ENCODE measurements around the gene PARD3.
"Not testable (repeated sequence)": the region's sequence is repeated elsewhere in the genome, so short reads cannot be mapped to it uniquely, and the experiment has no call there.

The PARD3 gene

DNA sequence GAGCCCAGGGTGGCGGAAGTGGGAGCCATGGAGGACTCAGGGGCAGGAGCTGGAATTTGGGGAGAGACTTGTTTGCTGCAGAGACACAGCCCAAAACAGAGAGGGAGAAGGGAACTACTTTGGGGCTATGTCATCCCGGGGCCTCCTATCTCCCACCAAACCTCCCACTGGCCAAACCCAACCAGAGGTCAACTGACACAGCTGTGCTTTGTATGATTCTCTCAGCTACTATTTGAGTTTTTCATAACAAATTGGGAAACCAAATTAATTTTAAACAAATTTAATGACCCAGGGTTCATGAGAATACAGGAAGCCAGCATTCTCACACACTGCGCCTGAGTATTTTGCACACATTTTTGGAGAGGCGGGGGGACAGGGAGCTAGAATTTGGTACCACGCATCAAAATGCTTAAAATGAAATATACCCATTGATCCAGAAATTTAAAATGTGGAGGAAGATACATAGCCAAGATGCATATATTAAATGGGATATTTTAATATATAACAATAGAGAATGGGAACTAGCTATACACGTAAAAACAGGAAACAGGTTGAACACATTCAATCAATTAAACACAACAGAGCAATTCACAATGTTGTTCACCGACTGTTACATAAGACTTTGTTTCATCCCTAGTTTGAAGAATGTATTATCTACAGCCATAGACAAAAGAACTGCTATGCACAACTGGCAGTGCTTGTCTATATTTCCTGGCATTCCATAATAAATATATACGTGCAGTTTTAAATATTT, 105.3 kb downstream of the PARD3 start:
- DNase-seq: no peak

DNA sequence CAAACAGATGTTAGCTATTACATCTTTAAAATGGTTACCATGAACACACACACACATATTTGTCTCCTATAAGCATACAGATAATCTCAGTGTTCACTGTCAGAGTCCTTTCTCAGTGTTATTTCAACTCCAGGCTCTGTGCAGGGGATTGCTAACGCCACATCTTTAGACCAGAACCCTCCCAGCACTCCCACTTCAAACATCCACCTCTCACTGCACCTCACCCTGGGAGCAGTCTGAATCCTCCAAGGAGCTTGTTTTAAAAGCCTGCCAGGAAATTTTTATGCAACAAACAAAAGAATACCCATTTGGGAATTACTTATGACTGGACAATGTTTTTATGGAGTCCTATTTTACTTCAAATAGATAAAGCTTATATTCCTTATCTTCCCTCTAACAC, 107.4 kb downstream of the PARD3 start:
- DNase-seq: no peak

GRCh38 chr10:34706992-34707391, 108.1 kb downstream of the PARD3 start:
- not testable (repeated sequence) for DNase-seq

DNA sequence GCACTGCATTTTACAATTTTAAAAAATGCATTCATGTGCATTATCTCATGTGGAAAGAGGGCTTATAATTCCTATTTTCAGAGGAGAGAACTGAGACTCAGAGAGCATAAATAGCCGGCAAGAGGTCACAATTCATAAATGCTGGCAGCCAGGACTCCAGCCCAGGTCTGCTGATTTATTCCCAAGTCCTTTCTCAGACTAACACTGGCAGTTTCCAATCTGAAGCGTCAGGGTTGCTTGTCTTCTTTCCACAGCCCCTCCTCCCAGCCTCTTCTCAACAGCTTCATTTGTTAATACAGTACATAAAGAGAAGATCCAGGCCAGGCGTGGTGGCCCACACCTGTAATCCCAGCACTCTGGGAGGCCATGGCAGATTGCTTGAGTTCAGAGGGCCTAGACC, 108.9 kb downstream of the PARD3 start:
- no peak for DNase-seq

DNA sequence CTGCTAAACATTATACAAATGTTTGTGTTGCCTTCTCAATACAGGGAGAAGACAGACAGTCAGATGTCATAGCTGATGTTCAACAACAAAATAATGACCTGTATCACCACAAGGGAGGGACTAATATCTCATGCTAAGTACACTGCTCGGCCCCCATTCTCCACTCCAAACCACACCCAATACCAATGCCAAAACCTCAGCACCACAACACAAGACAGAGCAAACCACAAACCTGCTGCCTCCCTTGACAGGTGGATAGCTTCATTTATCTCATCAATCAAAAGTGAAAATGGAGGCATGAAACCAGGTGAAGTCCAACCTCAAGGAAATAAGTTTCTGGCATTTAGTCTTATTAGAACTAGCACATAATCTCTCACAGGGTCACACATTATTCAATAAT, 109.5 kb downstream of the PARD3 start:
- no peak for DNase-seq

DNA sequence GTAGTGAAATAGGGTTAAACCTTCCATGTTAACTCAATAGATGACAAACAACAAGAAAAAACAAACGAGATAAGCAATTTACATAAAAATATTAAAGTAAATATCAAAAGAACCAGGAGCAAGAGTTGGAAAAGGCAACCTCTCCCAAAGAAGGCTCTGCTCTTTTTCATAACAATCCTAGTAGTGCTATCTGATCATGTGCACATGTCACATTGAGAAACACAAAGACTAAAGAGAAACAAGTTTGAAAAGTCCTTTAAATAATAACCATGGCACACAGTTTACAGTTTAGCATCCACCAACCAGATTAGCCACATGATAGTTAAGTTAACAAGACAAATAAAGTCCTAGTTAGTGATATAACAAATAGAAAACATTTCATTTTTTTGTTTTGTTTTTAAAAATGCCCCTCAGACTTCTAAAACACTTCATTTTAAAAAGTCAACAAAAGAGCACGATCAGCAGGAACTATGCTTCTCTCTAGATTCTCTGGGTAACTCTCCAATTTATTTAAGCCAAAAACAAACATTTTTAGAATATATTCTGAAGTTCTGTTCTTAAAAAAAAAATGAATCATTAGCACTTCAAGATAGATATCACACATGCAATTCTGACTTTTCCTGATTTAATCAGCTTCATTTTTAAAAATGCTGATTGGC, 110.4 kb downstream of the PARD3 start:
- no peak for DNase-seq

GRCh38 chr10:34702982-34703381, 112.1 kb downstream of the PARD3 start:
- DNase-seq: no peak

DNA sequence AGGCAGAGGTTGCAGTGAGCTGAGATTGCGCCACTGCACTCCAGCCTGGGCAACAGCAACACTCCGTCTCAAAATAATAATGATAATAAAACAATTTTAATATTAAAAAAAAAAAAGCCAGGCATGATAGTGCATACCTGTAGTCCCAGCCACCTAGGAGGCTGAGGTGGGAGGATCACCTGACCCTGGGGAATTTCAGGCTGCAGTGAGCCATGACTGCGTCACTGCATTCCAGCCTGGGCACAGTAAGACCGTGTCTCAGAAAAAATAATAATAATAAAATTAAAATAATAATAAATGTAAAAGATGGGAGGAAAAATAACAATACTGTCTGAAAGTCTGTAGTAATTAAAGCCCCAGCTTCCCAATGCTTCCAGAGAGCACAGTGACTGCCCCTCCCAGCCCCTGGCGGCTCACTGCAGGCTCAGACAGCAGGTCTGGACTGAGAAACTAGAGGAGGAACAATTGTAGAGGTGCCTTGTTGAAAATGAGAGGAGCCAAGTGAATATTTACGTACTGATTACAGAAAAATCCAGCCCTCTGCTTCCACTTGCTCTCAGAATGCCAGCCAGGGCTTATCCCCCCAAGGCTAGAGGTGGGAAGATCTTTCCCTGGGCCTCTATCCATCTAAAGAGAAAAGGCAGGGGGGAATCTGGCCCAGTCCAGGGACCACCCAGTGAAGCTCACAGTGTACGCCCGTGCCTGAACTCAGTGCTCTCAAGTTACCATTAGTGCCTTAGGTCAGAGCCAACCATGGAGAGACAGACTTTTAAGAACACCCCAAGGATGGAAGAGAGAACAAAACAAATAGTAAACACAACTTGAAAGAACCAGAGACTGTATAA, 112.8 kb downstream of the PARD3 start:
- no peak for DNase-seq

DNA sequence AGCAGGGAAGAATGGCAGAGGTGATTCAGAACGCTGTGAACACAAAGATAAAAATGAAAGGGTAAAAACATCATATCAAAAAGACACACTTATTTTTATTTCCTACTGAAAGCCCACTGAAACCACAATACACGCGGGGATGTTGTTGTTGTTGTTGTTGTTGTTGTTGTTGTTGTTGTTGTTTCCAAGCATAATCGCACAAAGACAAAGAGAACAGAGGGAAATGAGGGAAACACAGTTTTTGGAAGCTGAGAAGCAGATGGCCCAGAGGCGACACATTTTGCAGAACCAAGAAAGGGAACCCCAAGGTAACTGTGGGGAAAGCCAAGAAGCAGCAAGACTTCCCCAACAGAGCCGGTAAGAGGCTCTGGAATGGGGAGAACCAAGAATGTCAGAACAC, 113.9 kb downstream of the PARD3 start:
- no peak for DNase-seq

GRCh38 chr10:34700752-34701151, 114.3 kb downstream of the PARD3 start:
- not testable (repeated sequence) for DNase-seq

GRCh38 chr10:34699904-34700517, 115.1 kb downstream of the PARD3 start:
- DNase-seq: no peak

DNA sequence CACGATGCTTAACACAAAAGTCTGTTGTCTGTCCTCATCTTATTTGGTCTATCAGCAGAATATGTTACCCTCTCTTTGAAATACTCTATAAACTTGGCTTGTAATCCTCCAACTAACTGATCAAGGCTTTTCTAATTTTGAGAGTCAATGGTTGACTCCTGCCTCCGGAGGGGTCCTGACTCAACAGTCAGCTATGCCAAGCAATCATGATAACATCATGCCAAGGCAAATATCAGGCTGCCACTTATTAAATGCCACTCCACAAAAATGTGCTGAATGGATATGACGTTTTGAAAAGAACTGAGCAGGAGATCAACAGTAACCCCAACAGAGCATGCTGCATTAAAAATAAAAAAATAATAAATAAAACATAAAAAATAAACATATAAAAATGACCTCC, 116.1 kb downstream of the PARD3 start:
- no peak for DNase-seq

GRCh38 chr10:34698248-34698831, 116.8 kb downstream of the PARD3 start:
- DNase-seq: no peak

DNA sequence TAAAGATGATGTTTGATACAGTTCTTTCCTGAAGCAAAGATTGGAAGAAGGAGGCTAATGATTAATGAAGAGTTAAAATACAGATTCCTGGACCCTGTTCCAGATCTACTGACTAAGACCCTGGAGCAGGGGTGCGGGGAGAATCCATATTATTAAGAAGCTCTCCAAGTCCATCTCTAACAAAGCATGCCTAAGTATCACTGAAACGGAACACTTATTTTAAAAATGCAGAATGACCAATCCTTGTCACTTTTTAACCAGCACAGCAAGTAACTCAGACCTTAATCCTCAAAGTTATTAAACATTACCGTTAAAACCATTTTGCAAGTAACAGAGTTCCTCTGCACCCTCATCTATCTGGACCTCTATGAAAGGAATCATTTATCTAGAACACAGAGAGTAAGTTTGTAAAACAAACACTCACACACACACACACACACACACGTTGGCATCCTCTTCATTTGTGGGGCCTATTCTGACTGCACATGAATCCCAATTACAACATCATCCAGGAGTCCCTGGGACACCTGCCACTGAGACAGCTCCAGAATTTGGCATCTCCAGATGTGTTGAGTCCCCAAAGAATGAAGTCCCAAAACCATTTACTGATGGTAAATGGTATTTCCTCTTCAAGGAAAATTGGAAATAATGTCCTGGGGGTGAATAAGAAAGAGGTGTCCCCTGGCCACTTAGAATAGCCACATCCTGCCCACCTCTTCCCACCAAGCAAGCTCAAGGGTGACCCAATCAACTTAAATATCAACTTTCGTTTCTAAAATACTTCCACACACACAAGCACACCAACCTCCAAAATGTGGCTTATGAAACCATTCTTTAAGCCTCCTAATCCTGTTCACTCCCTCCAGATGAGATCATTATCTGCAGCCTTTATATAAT, 117.5 kb downstream of the PARD3 start:
- DNase-seq: no peak

GRCh38 chr10:34696423-34696822, 118.7 kb downstream of the PARD3 start:
- no peak for DNase-seq

DNA sequence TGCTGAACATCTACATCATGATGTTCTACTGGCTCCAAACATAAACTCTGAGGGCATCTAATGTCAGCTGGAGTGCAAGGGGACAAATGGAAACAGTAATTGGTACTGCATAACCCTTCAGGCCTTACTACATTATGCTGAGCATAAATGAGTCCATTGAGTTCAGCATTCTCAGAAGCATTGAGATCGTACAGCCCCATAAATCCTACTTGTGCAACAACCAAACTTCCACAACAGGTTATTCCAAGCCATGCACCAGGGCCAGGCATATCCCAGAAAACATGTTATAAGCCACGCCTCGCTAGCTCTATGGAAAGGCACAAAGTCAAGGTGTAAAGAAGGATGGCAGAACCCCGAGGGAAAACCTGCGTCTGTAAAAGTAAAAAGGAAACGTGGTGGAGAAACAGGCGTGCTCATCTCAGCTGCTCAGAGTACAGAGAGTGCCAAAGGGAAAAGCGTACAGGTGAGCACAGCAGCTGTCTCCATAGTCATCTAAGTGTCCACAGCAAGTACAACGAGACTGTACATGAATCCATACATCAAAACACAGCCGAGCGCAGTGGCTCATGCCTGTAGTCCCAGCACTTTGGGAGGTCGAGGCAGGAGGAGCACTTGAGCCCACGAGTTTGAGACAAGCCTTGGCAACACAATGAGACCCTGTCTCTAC, 124.6 kb downstream of the PARD3 start:
- DNase-seq: no peak

DNA sequence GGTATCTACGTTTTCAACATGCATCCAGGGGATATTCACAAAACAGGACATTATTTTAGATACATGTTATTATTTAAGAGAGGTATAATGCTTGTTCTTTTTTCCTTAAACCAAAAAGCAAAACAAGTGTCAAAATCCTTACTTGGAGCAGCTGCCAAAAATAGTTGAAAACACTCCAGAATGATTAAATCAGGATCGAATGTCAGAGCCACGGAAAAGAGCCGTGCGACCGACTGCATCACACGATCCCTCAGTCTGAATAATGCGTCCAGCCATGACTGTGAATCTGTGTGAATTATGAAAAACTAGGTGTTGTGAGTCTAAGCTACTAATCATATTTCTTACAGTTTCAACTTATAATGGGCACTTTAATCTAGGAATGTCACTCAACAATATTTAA, 126.0 kb downstream of the PARD3 start:
- no peak for DNase-seq

DNA sequence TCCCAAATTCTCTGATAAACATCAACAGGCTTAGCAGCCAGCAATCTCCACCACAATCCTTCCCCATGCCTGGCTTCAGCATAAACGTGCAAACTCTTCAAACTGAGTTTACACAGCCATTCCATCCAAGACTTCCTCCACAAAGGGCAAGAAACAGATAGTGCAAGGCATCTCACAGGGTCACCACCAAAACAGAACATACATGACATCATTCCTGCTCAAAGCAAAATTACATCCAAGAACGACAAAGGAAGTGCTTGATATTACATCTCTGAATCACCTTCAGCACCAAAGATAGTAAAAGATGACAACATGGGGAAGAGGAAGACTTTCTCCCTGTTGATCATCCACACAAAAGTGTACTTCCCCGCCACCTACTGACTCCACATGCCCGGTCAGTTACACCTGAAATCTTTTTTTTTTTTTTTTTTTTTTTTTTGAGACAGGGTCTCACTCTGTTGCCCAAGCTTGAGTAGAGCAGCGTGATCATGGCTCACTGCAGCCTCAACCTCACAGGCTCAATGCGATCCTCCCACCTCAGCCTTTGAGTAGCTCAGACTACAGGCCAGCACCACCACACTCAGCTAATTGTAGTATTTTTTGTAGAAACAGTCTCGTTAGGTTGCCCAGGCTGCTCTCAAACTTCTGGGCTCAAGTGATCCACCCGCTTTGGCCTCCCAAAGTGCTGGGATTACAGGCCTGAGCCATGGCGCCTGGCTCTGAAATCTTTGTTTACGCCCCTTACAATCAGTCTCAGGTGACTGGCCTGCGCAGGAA, 127.5 kb downstream of the PARD3 start:
- DNase-seq: no peak

- no peak for DNase-seq
Observed at GRCh38 chr10:34682580-34682979, 132.5 kb downstream of the PARD3 start.

DNA sequence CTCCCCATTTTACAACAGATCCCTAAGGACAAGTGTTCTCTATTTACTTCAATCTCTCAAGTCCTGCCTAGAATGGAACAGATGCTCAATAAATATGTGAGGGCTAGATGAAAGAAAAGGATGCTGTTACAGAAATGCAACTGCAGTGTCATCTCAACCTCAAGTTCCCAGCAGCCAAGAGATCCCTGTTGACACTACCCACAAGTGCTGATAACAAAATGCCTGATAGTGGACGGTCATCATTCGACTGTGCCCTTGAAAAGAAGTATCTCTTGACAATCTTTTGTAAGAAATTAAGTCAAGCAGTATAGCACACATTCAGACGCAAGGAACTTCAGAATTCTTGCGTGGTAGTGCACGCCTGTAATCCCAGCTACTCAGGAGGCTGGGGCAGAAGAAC, 133.2 kb downstream of the PARD3 start:
- no peak for DNase-seq

Data from activated CD4-positive, alpha-beta T cell treated with anti-CD3 and anti-CD28 coated beads for 1 hour (primary cell).